HG02981 (cell line): Measurements from ENCODE around the gene PRR19.
A peak's percentile ranks its signal among the peaks of the same experiment; 100 is the strongest.

ENCODE experiments used
- ATAC-seq: cut with Tn5 transposase; IDR thresholded peaks from one replicate; pipeline ENCODE4 v1.9.1; 2021; ENCODE audit warnings: mild to moderate bottlenecking, moderate library complexity; ENCODE audit not compliant: unreplicated experiment

The PRR19 gene

DNA sequence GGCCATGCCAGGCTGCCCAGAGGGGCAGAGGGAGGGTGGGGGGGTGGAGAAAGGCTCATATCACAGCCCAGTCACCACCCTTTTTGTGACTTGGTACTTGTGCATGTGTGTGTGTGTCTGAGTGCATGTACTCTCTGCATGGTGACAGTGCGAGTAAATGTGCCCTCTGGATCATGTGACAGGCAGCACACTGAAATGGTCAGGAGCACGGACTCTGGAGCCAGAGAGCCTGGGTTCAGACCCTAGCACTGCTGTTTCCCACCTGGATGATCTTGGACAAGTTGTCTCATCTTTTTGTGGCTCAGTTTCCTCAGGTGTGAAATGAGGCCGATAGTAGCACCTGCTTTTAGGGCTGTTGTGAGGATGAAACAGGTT lies 30.9 kb upstream of the PRR19 start:
- no peak for ATAC-seq

DNA sequence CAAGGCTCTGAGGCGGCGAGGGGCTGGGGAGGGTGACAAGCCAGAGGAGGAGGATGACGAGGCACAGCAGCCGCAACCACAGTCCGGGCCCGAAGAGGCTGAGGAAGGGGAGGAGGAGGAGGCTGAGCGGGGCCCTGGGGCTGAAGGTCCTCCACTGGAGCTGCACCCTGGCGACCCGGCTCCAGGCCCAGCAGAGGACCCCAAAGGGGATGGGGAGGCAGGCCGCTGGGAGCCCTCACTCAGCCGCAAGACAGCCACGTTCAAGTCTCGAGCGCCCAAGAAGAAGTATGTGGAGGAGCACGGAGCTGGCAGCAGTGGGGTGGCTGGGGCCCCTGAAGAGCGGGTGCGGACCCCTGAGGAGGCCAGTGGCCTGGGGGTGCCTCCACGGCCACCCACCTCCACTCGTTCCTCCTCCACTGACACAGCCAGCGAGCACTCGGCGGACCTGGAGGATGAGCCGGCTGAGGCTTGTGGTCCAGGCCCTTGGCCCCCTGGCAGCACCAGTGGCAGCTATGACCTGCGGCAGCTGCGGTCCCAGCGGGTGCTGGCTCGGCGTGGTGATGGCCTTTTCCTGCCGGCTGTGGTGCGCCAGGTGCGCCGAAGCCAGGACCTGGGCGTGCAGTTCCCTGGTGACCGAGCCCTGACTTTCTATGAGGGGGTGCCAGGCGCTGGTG lies 29.9 kb upstream of the PRR19 start:
- ATAC-seq, result no peak

DNA sequence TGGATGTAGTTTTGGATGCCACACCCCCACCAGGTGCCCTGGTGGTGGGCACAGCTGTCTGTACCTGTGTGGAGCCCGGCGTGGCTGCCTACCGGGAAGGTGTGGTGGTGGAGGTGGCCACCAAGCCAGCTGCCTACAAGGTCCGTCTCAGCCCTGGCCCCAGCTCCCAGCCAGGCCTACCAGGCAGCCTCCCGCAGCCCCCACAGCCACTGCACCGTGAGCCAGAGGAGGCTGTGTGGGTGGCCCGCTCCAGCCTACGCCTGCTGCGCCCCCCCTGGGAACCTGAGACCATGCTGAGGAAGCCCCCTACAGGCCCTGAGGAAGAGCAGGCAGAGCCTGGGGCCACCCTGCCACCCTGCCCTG lies 29.4 kb upstream of the PRR19 start:
- ATAC-seq, result no peak

DNA sequence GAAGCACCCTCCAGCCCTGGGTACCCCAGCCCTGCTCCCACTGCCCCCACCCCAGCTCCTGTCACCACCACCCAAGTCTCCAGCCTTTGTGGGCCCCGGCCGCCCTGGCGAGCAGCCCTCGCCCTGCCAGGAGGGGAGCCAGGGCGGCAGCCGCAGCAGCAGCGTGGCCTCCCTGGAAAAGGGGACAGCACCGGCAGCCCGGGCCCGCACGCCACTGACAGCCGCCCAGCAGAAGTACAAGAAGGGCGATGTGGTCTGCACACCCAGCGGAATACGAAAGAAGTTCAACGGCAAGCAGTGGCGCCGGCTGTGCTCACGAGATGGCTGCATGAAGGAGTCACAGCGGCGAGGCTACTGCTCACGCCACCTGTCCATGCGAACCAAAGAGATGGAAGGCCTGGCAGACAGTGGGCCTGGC lies 28.9 kb upstream of the PRR19 start:
- no peak for ATAC-seq

DNA sequence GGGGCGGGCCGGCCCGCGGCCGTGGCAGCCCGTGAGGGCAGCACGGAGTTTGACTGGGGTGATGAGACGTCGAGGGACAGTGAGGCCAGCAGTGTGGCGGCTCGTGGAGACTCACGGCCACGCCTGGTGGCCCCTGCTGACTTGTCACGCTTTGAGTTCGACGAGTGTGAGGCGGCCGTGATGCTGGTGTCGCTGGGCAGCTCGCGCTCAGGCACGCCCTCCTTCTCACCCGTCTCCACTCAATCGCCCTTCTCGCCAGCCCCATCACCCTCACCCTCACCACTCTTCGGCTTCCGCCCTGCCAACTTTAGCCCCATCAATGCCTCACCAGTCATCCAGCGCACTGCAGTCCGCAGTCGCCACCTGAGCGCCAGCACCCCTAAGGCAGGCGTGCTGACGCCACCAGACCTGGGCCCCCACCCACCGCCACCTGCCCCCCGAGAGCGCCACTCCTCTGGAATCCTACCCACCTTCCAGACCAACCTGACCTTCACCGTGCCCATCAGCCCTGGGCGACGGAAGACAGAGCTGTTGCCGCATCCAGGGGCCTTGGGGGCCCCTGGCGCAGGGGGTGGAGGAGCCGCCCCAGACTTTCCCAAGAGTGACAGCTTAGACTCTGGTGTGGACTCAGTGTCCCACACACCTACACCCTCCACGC lies 28.4 kb upstream of the PRR19 start:
- no peak for ATAC-seq

DNA sequence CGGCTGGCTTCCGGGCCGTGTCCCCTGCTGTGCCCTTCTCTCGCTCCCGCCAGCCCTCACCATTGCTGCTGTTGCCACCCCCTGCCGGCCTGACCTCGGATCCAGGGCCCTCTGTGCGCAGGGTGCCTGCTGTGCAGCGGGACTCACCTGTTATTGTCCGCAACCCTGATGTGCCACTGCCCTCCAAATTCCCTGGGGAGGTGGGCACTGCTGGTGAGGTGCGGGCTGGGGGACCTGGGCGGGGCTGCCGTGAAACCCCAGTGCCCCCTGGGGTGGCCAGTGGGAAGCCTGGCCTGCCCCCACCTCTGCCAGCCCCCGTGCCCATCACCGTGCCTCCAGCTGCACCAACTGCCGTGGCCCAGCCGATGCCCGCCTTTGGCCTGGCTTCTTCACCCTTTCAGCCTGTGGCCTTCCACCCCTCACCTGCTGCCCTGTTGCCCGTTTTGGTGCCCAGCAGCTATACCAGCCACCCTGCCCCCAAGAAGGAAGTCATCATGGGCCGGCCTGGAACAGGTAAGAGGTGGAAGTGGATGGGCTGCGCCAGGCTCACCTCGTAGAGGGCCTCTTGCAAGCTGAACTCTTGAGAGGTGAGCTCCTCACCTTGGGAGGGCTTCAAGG lies 27.8 kb upstream of the PRR19 start:
- ATAC-seq, result no peak

DNA sequence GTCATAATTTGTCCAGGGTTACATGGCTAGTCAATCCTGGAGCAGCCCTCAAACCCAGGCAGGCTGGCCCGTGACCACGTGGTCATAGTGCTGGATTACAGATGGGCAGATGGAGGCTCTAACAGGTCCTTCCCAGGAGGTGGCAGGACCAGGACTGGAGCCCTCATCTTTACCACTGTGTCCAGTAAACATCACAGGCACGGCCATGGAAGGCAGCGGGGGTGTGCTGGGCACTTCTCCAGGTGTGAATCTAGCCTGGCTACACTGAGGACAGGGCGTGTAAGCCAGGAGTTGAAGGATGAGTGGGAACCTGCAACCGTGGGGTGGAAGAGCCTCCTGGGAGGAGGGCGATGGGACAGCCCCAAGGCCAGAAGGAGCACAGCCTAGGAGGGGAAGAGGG lies 26.8 kb upstream of the PRR19 start:
- no peak for ATAC-seq

DNA sequence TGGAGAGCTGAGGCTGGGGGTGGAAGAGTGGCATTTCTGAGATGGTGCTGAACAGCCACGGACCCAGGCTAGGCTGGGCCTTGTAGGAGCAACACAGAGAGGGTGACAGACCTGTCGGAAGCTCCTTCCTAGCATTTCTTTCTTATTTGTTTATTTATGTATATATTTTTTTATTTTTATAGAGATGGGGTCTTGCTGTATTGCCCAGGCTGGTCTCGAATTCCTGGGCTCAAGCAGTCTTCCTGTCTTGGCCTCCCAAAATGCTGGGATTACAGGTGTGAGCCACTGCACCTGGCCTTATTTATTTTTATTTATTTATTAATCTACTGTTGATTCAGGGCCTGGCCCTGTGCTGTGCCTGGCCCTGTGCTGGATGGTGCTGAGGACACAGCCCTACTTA lies 26.4 kb upstream of the PRR19 start:
- ATAC-seq, result no peak

DNA sequence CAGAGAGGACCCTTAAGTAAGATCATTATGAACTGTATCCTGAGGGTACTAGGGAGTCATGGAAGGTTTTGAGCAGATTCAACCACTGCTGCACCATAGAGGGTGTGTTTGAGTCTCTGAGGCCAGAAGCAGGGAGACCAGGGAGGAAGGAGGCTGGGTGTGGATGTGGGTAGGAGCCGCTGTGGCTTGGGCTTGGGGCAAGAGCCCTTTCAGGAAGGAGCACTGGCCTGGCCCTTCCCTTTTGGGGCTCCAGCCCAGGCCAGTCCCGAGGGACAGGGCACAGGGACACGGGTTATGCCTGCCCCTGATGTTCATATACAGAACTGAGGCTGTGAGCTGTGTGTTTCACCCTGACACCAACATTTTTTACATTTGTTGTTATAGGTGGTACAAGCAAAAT lies 25.6 kb upstream of the PRR19 start:
- no peak for ATAC-seq

DNA sequence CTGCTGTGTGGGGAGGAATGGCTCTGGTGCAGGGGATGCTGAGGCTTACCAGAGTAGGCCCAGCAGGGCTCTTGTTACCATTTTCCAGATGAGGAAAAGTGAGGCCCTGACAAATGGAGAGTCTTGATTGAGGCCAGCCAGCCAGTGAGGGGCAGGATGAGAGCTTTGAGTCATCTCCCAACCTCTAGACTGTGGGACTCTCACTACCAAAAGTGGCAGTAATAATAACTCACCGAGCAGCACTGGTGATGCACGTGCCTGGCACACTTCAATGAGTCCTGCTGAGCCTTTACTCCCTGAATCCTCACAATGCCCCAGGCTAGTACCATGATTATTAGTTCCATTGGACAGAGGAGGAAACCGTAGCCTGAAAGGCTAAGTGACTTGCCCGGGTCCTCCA lies 25.1 kb upstream of the PRR19 start:
- no peak for ATAC-seq

DNA sequence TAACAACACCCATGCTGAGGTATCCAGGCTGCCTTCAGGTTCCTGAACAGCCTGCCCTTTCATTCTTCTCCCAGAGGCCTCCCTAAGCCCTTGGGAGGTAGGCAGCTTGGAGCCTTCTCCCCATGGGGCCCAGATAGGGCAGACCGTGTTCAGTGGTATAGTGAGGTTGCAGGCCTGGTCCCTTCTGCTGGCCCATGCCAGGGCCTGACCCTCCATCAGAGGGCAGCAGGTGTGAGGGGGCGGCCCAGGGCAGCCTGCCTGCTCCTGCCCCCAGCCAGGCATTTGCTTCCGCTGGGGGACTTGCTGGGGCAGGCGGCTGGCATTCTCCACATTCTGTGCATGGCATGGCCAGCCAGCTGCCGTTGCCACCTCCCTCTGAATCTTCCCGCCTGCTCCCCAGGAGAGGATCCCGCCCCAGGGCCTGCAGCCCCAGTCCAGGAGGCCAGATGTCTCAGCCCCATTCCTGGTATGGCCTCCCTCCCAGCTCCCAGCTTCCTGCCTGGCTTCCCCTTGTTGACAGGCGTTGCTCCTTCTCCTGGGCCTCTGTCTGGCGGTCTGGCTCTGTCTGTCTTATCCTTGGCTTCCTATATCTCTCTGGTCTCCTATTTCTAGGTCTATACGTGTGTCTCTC lies 24.0 kb upstream of the PRR19 start:
- ATAC-seq, result no peak

DNA sequence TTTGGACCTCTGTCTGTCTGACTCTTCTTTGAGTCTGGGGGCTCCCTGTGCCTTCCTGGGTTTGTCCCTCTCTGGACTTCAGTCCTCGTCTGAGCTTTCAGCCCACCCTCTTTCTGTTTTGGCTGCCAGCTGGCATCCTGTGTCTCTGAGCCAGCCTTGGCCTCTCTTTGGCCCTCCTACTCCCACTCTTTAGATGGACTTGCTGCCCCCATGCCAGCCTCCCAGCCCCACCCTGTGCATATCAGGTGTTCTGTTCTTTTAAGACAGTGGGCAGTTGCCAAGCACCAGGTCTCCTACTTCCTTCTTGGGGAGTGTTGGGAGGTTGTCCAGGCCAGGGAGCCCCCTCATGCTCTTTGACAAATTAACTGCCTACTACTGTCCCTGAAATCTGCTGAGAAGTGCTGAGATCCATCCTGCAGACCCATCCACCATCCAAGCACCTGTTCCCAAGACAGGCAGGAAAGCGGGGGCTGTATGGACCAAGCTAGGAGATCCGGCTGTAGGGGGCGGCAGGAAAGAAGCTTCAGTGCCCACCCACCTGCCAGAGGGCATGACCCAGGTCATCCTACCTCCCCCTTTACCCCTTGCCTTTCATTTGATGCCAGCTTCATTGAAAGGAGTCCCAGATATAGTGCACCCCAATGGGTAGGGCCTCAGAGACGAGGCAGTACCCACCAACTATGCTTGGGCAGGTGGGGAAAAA lies 23.3 kb upstream of the PRR19 start:
- no peak for ATAC-seq

DNA sequence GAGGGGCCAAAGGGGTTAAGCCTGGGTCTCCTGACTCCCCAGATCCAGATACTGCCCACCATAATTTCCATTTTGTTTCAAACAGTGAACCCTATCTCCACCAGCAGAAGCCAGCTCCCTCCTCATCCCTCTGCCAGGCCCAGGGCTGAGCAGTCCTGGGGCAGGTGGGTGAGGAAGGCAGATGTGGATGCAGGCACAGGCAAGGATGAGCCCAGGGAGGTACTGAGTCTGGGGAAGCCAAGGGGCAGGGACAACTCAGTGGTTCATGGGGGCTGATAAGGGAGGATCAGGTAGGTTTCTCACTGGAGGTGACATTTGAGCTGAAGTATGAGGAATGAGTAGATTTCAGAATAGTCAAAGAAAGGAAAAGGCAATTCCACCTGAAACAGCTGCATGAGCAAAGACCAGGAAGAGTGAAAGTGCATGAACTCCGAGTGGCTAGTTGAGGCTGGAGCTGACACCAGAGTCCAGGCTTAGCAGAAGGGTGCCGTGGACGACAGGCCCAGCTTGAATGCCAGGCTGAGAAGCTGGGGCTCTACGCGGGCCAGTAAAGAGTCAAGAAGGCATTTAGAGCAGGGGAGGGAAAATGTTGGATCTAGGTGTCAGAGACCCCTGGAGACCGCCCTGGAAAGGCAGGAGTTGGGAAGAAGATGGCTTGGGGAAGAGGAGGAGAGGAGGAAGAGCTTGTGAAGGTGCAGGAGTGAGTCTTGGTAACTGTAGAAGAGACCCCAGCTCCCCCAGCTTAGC lies 22.6 kb upstream of the PRR19 start:
- ATAC-seq, result no peak

DNA sequence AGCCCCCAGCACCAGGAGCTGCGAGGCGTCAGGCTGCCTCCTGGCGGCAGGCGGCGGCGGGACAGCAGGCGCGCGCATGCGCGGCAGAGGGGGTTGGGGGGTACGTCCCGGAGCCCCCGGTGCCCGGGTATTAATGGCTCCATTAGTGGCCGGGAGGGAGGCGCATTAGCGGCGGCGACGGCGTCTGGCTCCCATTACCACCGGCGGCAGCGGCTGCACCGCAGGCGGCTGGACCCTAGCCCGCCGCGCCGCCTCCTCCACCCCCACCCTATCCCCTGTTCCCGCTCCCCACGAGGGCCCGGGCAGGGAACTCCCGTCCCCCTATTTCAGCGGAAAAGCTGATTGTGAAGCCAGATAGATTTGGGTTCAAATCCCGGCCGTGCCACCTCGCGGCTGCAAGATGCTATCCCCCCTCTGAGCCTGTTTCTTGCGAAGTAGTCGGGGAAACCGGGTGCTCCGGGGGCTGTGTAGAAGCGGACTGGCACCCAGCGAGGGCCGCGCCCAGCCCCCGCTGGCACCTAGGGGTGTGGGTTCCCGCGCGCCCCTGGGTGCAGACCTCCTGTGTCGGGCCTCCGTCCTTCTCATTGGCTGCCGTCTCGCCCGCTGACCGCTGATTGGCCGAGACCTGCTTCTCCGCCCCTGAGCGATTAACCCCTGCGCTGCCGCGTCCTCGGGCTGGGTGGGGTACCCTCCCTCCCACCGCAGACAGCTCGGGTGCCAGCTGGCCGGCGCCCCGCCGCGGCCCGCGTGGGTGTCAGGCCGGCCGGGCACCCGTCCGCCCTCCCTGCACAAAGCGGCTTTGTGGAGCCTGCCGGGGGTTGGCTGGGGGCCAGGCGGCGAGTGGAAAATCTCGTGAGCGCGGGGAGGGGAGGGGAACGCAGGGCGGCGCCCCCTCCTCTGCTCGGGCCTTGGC lies 21.8 kb upstream of the PRR19 start:
- peak; percentile 39 for ATAC-seq

DNA sequence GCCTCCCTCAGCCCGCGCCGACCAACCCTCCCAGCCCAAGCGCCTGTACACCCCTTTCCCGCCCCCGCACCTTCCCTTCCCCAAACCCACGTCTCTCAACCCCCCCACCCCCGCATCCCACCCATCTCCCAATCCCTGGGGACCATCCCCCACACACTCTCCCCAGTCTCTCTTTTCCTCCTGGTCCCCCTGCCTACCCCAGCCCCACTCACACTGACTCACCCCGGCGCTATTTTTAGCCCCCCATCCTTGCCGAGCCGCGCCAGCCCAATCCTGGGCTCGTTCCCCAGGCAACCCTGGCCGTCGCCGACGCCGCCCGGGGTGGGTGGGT lies 21.2 kb upstream of the PRR19 start:
- no peak for ATAC-seq

DNA sequence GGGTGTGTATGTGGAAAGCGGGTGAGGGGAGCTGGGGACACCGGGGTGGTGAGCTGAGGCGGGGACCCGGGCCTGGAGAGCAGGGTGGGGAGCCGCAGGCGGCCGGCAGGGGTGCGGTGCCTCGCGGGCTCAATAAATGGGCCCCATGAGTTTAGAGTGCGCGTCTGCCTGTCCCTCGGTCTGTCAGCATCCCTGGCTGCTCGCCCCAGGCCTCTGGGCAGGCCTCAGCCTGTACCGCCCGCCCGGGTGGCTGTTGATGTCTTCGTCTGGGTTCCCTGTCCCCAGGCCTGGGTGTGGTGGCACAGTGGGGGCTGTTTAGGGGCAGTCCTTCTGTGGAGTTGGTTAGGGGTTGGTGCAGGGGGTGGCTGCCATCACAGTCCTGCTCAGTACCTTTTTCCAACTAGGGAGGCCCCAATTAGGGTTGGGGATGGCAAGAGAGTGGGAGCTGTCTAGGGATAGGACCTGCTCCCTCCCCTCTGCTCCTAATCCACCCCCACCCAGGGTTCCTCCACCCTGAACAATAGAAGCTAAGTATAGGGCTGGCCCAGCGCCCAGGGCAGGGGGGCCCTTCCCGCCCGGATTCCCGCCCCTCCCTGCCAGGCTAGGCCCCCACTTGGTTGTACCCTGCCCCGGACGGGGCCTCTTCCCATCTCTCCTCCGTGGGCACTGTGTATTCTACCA lies 20.6 kb upstream of the PRR19 start:
- ATAC-seq, result no peak

DNA sequence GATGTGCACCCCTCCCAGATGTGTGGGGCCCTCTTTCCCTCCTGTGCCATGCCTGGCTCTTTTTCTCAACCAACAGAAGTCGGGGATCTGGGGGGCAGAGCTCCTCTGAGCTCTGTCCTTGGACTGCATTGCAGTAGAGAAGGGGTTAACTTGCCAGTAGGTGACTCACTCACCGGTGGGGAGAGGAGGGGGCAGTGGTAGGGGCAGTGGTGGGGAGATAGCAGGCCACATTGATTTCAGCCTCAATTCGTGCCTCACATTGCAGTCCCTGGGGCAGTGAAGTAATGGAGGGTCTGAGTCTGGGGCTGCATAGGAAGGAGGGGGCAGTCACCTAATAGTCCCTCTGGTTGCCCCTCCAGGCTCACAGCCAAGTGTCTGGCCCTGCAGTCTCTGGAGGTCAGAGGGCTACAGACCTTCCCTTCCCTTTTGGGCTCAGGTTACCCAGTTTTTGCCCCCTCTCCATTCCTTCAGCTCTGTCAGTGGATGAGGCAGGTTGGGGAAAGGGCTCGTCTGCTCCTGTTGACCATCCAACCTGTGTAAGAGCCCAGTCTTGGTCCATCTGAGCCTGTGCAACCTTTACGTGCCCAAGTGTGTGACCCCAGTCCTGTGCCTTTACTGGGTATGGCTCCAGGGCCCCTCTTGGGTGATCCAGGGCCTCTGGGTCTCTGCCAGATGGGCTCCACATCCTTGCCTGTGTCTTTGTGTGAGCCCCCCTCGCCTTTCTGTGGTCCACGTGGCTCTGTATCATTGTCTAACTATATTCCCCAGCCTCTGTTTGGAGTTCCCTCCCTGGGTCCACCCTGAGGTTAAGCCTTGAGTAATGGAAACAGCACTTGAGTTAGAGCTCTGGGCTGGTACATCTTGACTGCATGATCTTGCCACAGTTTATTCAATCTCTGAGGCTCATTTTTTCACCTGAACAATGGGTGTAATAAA lies 19.8 kb upstream of the PRR19 start:
- ATAC-seq, result no peak

DNA sequence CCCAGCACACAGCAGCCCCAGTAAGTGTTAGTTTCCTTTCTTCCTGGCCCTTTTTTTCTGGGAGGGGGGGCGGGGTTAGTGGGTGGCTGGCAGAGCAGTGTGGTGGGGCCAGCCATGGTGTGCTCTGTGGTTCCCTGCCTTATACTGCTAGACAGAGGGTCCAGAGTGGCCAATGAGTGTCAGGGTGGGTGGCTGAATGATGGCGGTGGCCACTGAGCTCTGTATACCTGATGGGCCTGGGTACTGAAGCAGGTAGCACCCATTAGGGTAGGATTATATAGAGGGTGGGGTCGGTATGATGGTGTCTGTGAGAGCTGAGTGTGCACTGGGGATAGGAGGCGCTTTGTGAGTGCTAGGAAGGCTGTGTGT lies 19.1 kb upstream of the PRR19 start:
- ATAC-seq, result no peak
